ENCODE results near the gene CALHM2. TPM values are rescaled to one million over a fixed set of nuclear protein-coding genes. Genes with fewer than 3 reads are reported as not detected.

The CALHM2 gene
- total RNA-seq = 10 to 100 TPM; 11.6 to 18.8 TPM

GRCh38 chr10:103451831-103452505, at the start of gene CALHM2:
Gene CALHM2 (minus strand): TSS chr10:103452370. CDS start chr10:103449941, 2,429 bp downstream.
- ATAC-seq (replicated peaks in 1 of 2) (peak; percentile 75 to 83), DNase-seq (peak; percentile 68 to 69)
- peak within 1 kb of the TSS; percentile 79 for H3K27ac Mint-ChIP-seq
- peaks cover 5 to 10% of the 10 kb centered on the region in 2 donors for H3K36me3 Mint-ChIP-seq (ENCODE audit: insufficient read depth in 2 of 2)
- peaks cover 23% of the 10 kb centered on the region for H3K4me1 Mint-ChIP-seq (ENCODE audit: low read depth)
- H3K4me3 Mint-ChIP-seq = peak within 1 kb of the TSS; percentile 94 to 96
- no peaks in the 10 kb centered on the region for H3K9me3 Mint-ChIP-seq
- H3K27me3 Mint-ChIP-seq (ENCODE audit: low read depth) = no peaks in the 10 kb centered on the region

GRCh38 chr10:103501186-103501585, 49.0 kb upstream of the CALHM2 start:
- ATAC-seq (replicated peaks in 1 of 2) = no peak
- Mint-ChIP-seq H3K4me3 (peak overlapping the region; percentile 43 to 60), H3K27me3 (ENCODE audit: low read depth) (peaks cover 58% of the 10 kb centered on the region), H3K4me1 (ENCODE audit: low read depth) (peaks cover 47% of the 10 kb centered on the region), H3K27ac (no peak overlapping the region), H3K36me3 (ENCODE audit: insufficient read depth in 2 of 2) (no peaks in the 10 kb centered on the region), H3K9me3 (no peaks in the 10 kb centered on the region)
- no peak for DNase-seq

- Mint-ChIP-seq H3K9me3 (no peaks in the 10 kb centered on the region), H3K27me3 (ENCODE audit: low read depth) (peaks cover 62% of the 10 kb centered on the region), H3K4me1 (ENCODE audit: low read depth) (peaks cover 47% of the 10 kb centered on the region), H3K4me3 (peak overlapping the region; percentile 43 to 60), H3K27ac (no peak overlapping the region), H3K36me3 (ENCODE audit: insufficient read depth in 2 of 2) (no peaks in the 10 kb centered on the region)
- DNase-seq (no peak), ATAC-seq (replicated peaks in 1 of 2) (no peak)
These were observed 48.3 kb upstream of the CALHM2 start for GRCh38 chr10:103500481-103500880.

GRCh38 chr10:103499881-103500280, 47.7 kb upstream of the CALHM2 start:
- Mint-ChIP-seq H3K27me3 (ENCODE audit: low read depth) (peaks cover 68% of the 10 kb centered on the region), H3K9me3 (no peaks in the 10 kb centered on the region), H3K4me3 (no peak overlapping the region), H3K4me1 (ENCODE audit: low read depth) (peaks cover 47% of the 10 kb centered on the region), H3K27ac (no peak overlapping the region), H3K36me3 (ENCODE audit: insufficient read depth in 2 of 2) (no peaks in the 10 kb centered on the region)
- ATAC-seq (replicated peaks in 1 of 2) (no peak), DNase-seq (no peak)

- Mint-ChIP-seq H3K27ac (no peak overlapping the region), H3K27me3 (ENCODE audit: low read depth) (peaks cover 74% of the 10 kb centered on the region), H3K4me3 (no peak overlapping the region), H3K36me3 (ENCODE audit: insufficient read depth in 2 of 2) (no peaks in the 10 kb centered on the region), H3K4me1 (ENCODE audit: low read depth) (peaks cover 39% of the 10 kb centered on the region), H3K9me3 (no peaks in the 10 kb centered on the region)
- no peak for ATAC-seq (replicated peaks in 1 of 2)
- no peak for DNase-seq
These were observed 46.9 kb upstream of the CALHM2 start for GRCh38 chr10:103498936-103499638.

GRCh38 chr10:103497161-103497915, 45.2 kb upstream of the CALHM2 start:
- no peaks in the 10 kb centered on the region for H3K9me3 Mint-ChIP-seq
- H3K4me1 Mint-ChIP-seq (ENCODE audit: low read depth) = peaks cover 32% of the 10 kb centered on the region
- DNase-seq = no peak
- no peaks in the 10 kb centered on the region for H3K36me3 Mint-ChIP-seq (ENCODE audit: insufficient read depth in 2 of 2)
- peaks cover 74% of the 10 kb centered on the region for H3K27me3 Mint-ChIP-seq (ENCODE audit: low read depth)
- ATAC-seq (replicated peaks in 1 of 2) = no peak
- H3K4me3 Mint-ChIP-seq = no peak overlapping the region
- no peak overlapping the region for H3K27ac Mint-ChIP-seq

- no peaks in the 10 kb centered on the region for H3K9me3 Mint-ChIP-seq
- H3K36me3 Mint-ChIP-seq (ENCODE audit: insufficient read depth in 2 of 2) = no peaks in the 10 kb centered on the region
- no peak for ATAC-seq (replicated peaks in 1 of 2)
- H3K27me3 Mint-ChIP-seq (ENCODE audit: low read depth) = peaks cover 74% of the 10 kb centered on the region
- H3K4me3 Mint-ChIP-seq = peak overlapping the region; percentile 25 to 72
- H3K27ac Mint-ChIP-seq = no peak overlapping the region
- no peak for DNase-seq
- peaks cover 40% of the 10 kb centered on the region for H3K4me1 Mint-ChIP-seq (ENCODE audit: low read depth)
These were observed 43.2 kb upstream of the CALHM2 start for GRCh38 chr10:103495321-103495720.

GRCh38 chr10:103493916-103494877, 42.0 kb upstream of the CALHM2 start:
- H3K9me3 Mint-ChIP-seq = no peaks in the 10 kb centered on the region
- DNase-seq (peak; percentile 49 to 60), ATAC-seq (replicated peaks in 1 of 2) (peak; percentile 53 to 68)
- peaks cover 64% of the 10 kb centered on the region for H3K27me3 Mint-ChIP-seq (ENCODE audit: low read depth)
- no peaks in the 10 kb centered on the region for H3K36me3 Mint-ChIP-seq (ENCODE audit: insufficient read depth in 2 of 2)
- no peak overlapping the region for H3K27ac Mint-ChIP-seq
- peak overlapping the region; percentile 64 to 72 for H3K4me3 Mint-ChIP-seq
- peaks cover 33% of the 10 kb centered on the region for H3K4me1 Mint-ChIP-seq (ENCODE audit: low read depth)

GRCh38 chr10:103493362-103493915, 41.3 kb upstream of the CALHM2 start, which contains the start of gene NEURL1:
Gene NEURL1 (plus strand): TSS chr10:103493705. CDS start chr10:103494388, 683 bp downstream.
- H3K36me3 Mint-ChIP-seq (ENCODE audit: insufficient read depth in 2 of 2) = no peaks in the 10 kb centered on the region

GRCh38 chr10:103492655-103493261, 40.6 kb upstream of the CALHM2 start:
- peaks cover 32% of the 10 kb centered on the region for H3K4me1 Mint-ChIP-seq (ENCODE audit: low read depth)
- peak overlapping the region; percentile 87 for H3K4me3 Mint-ChIP-seq
- H3K36me3 Mint-ChIP-seq (ENCODE audit: insufficient read depth in 2 of 2) = no peaks in the 10 kb centered on the region
- ATAC-seq (replicated peaks in 1 of 2) (no peak), DNase-seq (no peak)
- H3K27ac Mint-ChIP-seq = no peak overlapping the region
- no peaks in the 10 kb centered on the region for H3K9me3 Mint-ChIP-seq
- peaks cover 52% of the 10 kb centered on the region for H3K27me3 Mint-ChIP-seq (ENCODE audit: low read depth)

More at GRCh38 chr10:103493362-103493915, 41.3 kb upstream of the CALHM2 start, which contains the start of gene NEURL1:
- DNase-seq = peak; percentile 25 to 29
- H3K4me3 Mint-ChIP-seq = peak within 1 kb of the TSS; percentile 87
- ATAC-seq (replicated peaks in 1 of 2) = peak; percentile 35 to 47
- H3K27ac Mint-ChIP-seq = no peak within 1 kb of the TSS
- peaks cover 32% of the 10 kb centered on the region for H3K4me1 Mint-ChIP-seq (ENCODE audit: low read depth)
- H3K9me3 Mint-ChIP-seq = no peaks in the 10 kb centered on the region
- H3K27me3 Mint-ChIP-seq (ENCODE audit: low read depth) = peaks cover 56% of the 10 kb centered on the region

- ATAC-seq (replicated peaks in 1 of 2) (no peak), DNase-seq (no peak)
- Mint-ChIP-seq H3K27ac (no peak overlapping the region), H3K4me1 (ENCODE audit: low read depth) (peaks cover 32% of the 10 kb centered on the region), H3K36me3 (ENCODE audit: insufficient read depth in 2 of 2) (no peaks in the 10 kb centered on the region), H3K27me3 (ENCODE audit: low read depth) (peaks cover 43% of the 10 kb centered on the region), H3K4me3 (no peak overlapping the region), H3K9me3 (no peaks in the 10 kb centered on the region)
These were observed 39.7 kb upstream of the CALHM2 start for GRCh38 chr10:103491729-103492364.

Data from activated T-cell treated with anti-CD3 and anti-CD28 coated beads, Interleukin-2, amount 50 U/mL, for 72 hours (primary cell).